SK-N-SH (cell line): ENCODE results near the gene GDPD5.

Source experiments
- EP300 ChIP-seq, 2 experiments: IDR thresholded peaks; 2 replicates each; pipeline versions ENCODE4 v1.4.0 to v1.6.1; 2012; ENCODE audit warnings: borderline replicate concordance in 1 of 2, low read depth in 1 of 2, low read length in 1 of 2
- FOXJ3 ChIP-seq: sonication (generic); formaldehyde crosslinking; IDR thresholded peaks from 2 replicates; pipeline ENCODE4 v1.5.1; 2020; ENCODE audit warnings: mild to moderate bottlenecking, missing genetic modification reagents
- FOXM1 ChIP-seq: IDR thresholded peaks from 2 replicates; pipeline ENCODE4 v1.4.0; 2012; ENCODE audit warnings: low read depth, mild to moderate bottlenecking
- POLR2AphosphoS5 ChIP-seq: IDR thresholded peaks from 2 replicates; pipeline ENCODE4 v1.6.1; 2012; ENCODE audit warnings: low read depth, low read length
- SIN3A ChIP-seq: IDR thresholded peaks from 2 replicates; pipeline ENCODE4 v1.6.1; 2012; ENCODE audit warnings: low read depth, mild to moderate bottlenecking, low read length, moderate library complexity, borderline replicate concordance
- TAF1 ChIP-seq: IDR thresholded peaks from 2 replicates; pipeline ENCODE4 v1.6.1; 2012; ENCODE audit warnings: low read depth, mild to moderate bottlenecking, low read length, moderate library complexity, borderline replicate concordance
- TF ChIP-seq, protein P1 (sequence below): fragments of 200-600 bp; sonication (generic); IDR thresholded peaks from 2 replicates; pipeline ENCODE4 v1.6.1; 2017; ENCODE audit warnings: antibody characterized with exemption, mild to moderate bottlenecking, moderate library complexity
- TF ChIP-seq, protein P2 (sequence below): IDR thresholded peaks from 2 replicates; pipeline ENCODE4 v1.4.0; 2012; ENCODE audit warnings: low read depth, borderline replicate concordance
- TF ChIP-seq, protein P3 (sequence below): IDR thresholded peaks from 2 replicates; pipeline ENCODE4 v1.4.0; 2012; ENCODE audit warnings: low read depth, borderline replicate concordance
- TF ChIP-seq, protein P4 (sequence below): IDR thresholded peaks from 2 replicates; pipeline ENCODE4 v1.4.0; 2012; ENCODE audit warnings: low read depth

DNA sequence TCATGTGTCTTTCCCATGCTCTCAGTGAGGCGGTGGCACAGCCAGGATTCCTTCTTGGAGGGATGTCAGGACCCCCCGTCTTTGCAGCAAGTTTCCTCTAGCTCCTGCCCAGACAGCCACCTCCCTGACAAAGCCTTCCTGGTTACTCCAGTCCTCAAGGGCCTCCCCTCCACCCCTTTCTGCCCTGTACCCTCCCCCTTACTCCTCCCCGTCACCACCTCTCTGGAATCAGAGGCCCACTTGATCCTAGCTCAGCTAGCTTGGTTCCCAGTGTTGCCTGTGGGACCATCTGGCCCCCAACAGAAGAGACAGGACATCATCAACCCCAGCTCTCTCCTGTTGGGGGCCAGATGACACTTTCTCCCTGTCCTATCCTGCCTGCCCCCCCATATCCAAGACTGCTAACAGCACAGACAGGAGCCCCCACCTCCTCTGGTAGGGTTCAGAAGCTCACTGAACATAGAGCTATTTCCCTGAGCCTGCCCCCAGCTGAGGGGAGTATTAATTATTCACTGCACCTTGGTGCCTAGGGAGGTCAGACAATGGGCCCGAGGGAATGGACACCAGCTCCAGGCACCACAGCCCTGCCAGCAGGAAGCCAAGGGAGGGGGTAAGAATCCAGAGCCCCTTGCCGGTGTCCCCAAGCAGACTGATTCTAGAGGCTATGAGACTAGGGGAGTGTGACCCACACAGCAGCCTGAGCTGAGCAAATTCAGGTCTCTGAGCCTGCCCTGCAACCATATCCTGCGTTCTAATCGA lies 3.3 kb downstream of the GDPD5 start:
- TF ChIP-seq, protein P1, sequence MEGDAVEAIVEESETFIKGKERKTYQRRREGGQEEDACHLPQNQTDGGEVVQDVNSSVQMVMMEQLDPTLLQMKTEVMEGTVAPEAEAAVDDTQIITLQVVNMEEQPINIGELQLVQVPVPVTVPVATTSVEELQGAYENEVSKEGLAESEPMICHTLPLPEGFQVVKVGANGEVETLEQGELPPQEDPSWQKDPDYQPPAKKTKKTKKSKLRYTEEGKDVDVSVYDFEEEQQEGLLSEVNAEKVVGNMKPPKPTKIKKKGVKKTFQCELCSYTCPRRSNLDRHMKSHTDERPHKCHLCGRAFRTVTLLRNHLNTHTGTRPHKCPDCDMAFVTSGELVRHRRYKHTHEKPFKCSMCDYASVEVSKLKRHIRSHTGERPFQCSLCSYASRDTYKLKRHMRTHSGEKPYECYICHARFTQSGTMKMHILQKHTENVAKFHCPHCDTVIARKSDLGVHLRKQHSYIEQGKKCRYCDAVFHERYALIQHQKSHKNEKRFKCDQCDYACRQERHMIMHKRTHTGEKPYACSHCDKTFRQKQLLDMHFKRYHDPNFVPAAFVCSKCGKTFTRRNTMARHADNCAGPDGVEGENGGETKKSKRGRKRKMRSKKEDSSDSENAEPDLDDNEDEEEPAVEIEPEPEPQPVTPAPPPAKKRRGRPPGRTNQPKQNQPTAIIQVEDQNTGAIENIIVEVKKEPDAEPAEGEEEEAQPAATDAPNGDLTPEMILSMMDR, result no peak
- TF ChIP-seq POLR2AphosphoS5 (no peak), TAF1 (no peak), SIN3A (no peak), FOXM1 (no peak), FOXJ3 (CRISPR knock-in tag) (no peak), EP300 (IDR thresholded peaks at IDR 0.05; ENCODE audit: borderline replicate concordance in 1 of 2, low read depth in 1 of 2, low read length in 1 of 2) (no peak)
- TF ChIP-seq, protein P2, sequence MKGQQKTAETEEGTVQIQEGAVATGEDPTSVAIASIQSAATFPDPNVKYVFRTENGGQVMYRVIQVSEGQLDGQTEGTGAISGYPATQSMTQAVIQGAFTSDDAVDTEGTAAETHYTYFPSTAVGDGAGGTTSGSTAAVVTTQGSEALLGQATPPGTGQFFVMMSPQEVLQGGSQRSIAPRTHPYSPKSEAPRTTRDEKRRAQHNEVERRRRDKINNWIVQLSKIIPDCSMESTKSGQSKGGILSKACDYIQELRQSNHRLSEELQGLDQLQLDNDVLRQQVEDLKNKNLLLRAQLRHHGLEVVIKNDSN, result no peak
- TF ChIP-seq, protein P3, sequence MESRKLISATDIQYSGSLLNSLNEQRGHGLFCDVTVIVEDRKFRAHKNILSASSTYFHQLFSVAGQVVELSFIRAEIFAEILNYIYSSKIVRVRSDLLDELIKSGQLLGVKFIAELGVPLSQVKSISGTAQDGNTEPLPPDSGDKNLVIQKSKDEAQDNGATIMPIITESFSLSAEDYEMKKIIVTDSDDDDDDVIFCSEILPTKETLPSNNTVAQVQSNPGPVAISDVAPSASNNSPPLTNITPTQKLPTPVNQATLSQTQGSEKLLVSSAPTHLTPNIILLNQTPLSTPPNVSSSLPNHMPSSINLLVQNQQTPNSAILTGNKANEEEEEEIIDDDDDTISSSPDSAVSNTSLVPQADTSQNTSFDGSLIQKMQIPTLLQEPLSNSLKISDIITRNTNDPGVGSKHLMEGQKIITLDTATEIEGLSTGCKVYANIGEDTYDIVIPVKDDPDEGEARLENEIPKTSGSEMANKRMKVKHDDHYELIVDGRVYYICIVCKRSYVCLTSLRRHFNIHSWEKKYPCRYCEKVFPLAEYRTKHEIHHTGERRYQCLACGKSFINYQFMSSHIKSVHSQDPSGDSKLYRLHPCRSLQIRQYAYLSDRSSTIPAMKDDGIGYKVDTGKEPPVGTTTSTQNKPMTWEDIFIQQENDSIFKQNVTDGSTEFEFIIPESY, result no peak
- TF ChIP-seq, protein P4, sequence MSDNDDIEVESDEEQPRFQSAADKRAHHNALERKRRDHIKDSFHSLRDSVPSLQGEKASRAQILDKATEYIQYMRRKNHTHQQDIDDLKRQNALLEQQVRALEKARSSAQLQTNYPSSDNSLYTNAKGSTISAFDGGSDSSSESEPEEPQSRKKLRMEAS, result no peak
